Measurements from ENCODE around the gene CLCN3.

CLCN3 gene

GRCh38 chr4:169655401-169655800 lies 35.0 kb downstream of the CLCN3 start:
- Histone ChIP-seq H2AFZ (ENCODE audit: low read length) (no peak overlapping the region), H3K27me3 (ENCODE audit: insufficient read depth, low read length) (no peaks in the 10 kb centered on the region), H3K36me3 (ENCODE audit: insufficient read depth, low read length) (peaks cover 30% of the 10 kb centered on the region), H3K4me2 (ENCODE audit: low read length) (no peak overlapping the region), H3K4me1 (ENCODE audit: insufficient read depth, low read length, severe bottlenecking) (peaks cover 22% of the 10 kb centered on the region), H3K27ac (ENCODE audit: low read depth, low read length, poor library complexity, severe bottlenecking) (no peak overlapping the region), H3K9ac (ENCODE audit: low read length) (no peak overlapping the region), H3K9me2 (ENCODE audit: low read depth, low read length) (no peaks in the 10 kb centered on the region), H3F3A (ENCODE audit: insufficient read depth, low read length) (no peaks in the 10 kb centered on the region), H3K9me3 (ENCODE audit: low read length) (0 out of 2 replicates have a peak, but pooled peaks cover 2% of the 10 kb centered on the region), H4K20me1 (ENCODE audit: insufficient read depth, low read length) (no peaks in the 10 kb centered on the region), H3K4me3 (ENCODE audit: low read depth, low read length, poor library complexity, severe bottlenecking) (no peak overlapping the region), H3K79me2 (ENCODE audit: insufficient read depth, low read length) (peaks cover 53% of the 10 kb centered on the region)
- TF ChIP-seq CTCF (IDR thresholded peaks at IDR 0.05; ENCODE audit: low read length) (no peak), EZH2 (IDR thresholded peaks at IDR 0.05; ENCODE audit: borderline replicate concordance, low read length) (no peak)

GRCh38 chr4:169657470-169658107 lies 37.2 kb downstream of the CLCN3 start:
- Histone ChIP-seq H3K79me2 (ENCODE audit: insufficient read depth, low read length) (peaks cover 58% of the 10 kb centered on the region), H3F3A (ENCODE audit: insufficient read depth, low read length) (no peaks in the 10 kb centered on the region), H4K20me1 (ENCODE audit: insufficient read depth, low read length) (no peaks in the 10 kb centered on the region), H2AFZ (ENCODE audit: low read length) (no peak overlapping the region), H3K9ac (ENCODE audit: low read length) (no peak overlapping the region), H3K4me1 (ENCODE audit: insufficient read depth, low read length, severe bottlenecking) (peaks cover 31% of the 10 kb centered on the region), H3K27ac (ENCODE audit: low read depth, low read length, poor library complexity, severe bottlenecking) (no peak overlapping the region), H3K4me2 (ENCODE audit: low read length) (no peak overlapping the region), H3K27me3 (ENCODE audit: insufficient read depth, low read length) (no peaks in the 10 kb centered on the region), H3K9me2 (ENCODE audit: low read depth, low read length) (no peaks in the 10 kb centered on the region), H3K36me3 (ENCODE audit: insufficient read depth, low read length) (peaks cover 11% of the 10 kb centered on the region; the same call in 1 of the 2 replicates), H3K4me3 (ENCODE audit: low read depth, low read length, poor library complexity, severe bottlenecking) (no peak overlapping the region), H3K9me3 (ENCODE audit: low read length) (0 out of 2 replicates have a peak, but pooled peaks cover 2% of the 10 kb centered on the region)
- TF ChIP-seq CTCF (IDR thresholded peaks at IDR 0.05; ENCODE audit: low read length) (no peak), EZH2 (IDR thresholded peaks at IDR 0.05; ENCODE audit: borderline replicate concordance, low read length) (no peak)

- H3K27ac ChIP-seq (ENCODE audit: low read depth, low read length, poor library complexity, severe bottlenecking), result peak overlapping the region; percentile 83
- no peaks in the 10 kb centered on the region for H3K9me2 ChIP-seq (ENCODE audit: low read depth, low read length)
- no peak overlapping the region for H3K4me2 ChIP-seq (ENCODE audit: low read length)
Observed at GRCh38 chr4:169658196-169658595, 37.8 kb downstream of the CLCN3 start.

More at GRCh38 chr4:169658196-169658595, 37.8 kb downstream of the CLCN3 start:
- Histone ChIP-seq H3K27me3 (ENCODE audit: insufficient read depth, low read length) (no peaks in the 10 kb centered on the region), H2AFZ (ENCODE audit: low read length) (no peak overlapping the region), H3K36me3 (ENCODE audit: insufficient read depth, low read length) (peaks cover 5% of the 10 kb centered on the region; the same call in 1 of the 2 replicates), H4K20me1 (ENCODE audit: insufficient read depth, low read length) (no peaks in the 10 kb centered on the region), H3F3A (ENCODE audit: insufficient read depth, low read length) (no peaks in the 10 kb centered on the region), H3K4me1 (ENCODE audit: insufficient read depth, low read length, severe bottlenecking) (peaks cover 31% of the 10 kb centered on the region), H3K79me2 (ENCODE audit: insufficient read depth, low read length) (peaks cover 52% of the 10 kb centered on the region), H3K9me3 (ENCODE audit: low read length) (no peaks in the 10 kb centered on the region), H3K4me3 (ENCODE audit: low read depth, low read length, poor library complexity, severe bottlenecking) (no peak overlapping the region), H3K9ac (ENCODE audit: low read length) (no peak overlapping the region)
- TF ChIP-seq CTCF (IDR thresholded peaks at IDR 0.05; ENCODE audit: low read length), result no peak
- TF ChIP-seq EZH2 (IDR thresholded peaks at IDR 0.05; ENCODE audit: borderline replicate concordance, low read length), result no peak
